ENCODE data around the gene PRKN.

The PRKN gene

DNA sequence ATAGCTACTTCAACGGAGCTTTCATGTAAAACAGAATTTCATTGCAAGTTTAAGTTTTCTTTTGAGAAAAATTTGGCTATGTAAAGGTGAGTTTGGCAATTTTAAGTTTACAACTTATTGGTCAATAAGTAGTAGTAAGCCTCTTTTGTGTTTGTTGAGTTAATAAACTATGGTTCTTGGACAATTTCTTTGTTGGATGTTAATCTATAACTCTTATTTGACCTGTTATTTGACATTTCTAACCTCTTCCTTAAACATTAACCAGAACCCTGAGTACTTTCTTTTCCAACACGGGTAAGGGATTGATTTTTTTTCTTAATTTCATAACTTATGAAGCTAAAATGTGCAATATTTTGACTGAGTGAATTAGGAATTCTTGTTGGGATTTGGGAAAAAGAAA, 354.4 kb downstream of the PRKN start:
- ATAC-seq (ENCODE audit: low read depth) (no peak), DNase-seq (ENCODE audit: low spot score) (no peak)
- Histone ChIP-seq H3K27ac (ENCODE audit: poor library complexity, severe bottlenecking) (no peak overlapping the region), H3K27me3 (ENCODE audit: insufficient read depth, poor library complexity, severe bottlenecking) (no peaks in the 10 kb centered on the region), H3K4me1 (ENCODE audit: insufficient read depth, poor library complexity, severe bottlenecking) (no peaks in the 10 kb centered on the region), H3K9me3 (ENCODE audit: severe bottlenecking) (no peaks in the 10 kb centered on the region), H3K4me3 (ENCODE audit: severe bottlenecking) (no peak overlapping the region), H3K36me3 (ENCODE audit: low read depth) (no peaks in the 10 kb centered on the region)
- TF ChIP-seq, protein P1, sequence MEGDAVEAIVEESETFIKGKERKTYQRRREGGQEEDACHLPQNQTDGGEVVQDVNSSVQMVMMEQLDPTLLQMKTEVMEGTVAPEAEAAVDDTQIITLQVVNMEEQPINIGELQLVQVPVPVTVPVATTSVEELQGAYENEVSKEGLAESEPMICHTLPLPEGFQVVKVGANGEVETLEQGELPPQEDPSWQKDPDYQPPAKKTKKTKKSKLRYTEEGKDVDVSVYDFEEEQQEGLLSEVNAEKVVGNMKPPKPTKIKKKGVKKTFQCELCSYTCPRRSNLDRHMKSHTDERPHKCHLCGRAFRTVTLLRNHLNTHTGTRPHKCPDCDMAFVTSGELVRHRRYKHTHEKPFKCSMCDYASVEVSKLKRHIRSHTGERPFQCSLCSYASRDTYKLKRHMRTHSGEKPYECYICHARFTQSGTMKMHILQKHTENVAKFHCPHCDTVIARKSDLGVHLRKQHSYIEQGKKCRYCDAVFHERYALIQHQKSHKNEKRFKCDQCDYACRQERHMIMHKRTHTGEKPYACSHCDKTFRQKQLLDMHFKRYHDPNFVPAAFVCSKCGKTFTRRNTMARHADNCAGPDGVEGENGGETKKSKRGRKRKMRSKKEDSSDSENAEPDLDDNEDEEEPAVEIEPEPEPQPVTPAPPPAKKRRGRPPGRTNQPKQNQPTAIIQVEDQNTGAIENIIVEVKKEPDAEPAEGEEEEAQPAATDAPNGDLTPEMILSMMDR (IDR thresholded peaks at IDR 0.05; ENCODE audit: poor library complexity, severe bottlenecking) = no peak

DNA sequence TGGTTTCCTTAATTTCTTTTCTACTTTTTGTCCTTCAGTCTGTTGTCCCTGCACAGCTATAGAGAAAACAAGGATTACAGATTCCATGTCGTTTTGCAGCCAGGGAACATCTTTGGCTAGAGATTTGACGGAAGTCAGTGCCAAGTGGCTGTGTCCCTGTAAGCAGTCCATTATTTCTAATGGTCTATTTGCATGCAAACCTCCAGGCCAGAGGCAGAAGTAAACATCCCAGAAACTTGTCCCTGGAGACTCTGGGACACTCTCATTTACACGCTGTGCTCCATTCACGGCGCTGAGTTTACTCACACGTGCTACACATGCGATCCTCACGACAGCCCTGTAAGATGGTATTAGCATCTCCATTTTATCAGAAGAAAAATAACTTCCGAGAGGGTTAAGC, 355.5 kb downstream of the PRKN start:
- TF ChIP-seq, protein P1 (IDR thresholded peaks at IDR 0.05; ENCODE audit: poor library complexity, severe bottlenecking) = no peak
- H3K4me1 ChIP-seq (ENCODE audit: insufficient read depth, poor library complexity, severe bottlenecking) = no peaks in the 10 kb centered on the region

DNA sequence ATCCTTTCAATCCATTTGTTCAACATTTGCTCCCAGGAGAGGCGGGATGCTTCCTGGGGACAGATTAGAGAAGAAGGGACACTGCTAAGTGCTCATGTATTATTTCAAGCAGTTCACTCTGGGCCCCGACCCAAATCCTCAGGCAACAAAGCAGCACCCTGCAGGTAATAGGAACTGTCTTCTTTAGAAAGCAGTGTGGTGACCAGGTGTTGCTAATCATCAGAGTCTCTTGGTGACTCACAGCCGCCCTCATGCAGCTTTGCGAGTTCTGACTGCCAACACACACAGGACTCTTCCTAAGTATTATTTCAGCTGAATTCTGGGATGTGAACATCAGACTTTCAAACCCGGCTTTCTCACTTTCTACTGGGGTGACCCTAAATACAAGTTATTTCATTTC, 356.4 kb downstream of the PRKN start:
- no peak for DNase-seq (ENCODE audit: low spot score)
- no peak for ATAC-seq (ENCODE audit: low read depth)
- H3K4me1 ChIP-seq (ENCODE audit: insufficient read depth, poor library complexity, severe bottlenecking) = no peaks in the 10 kb centered on the region
- H3K36me3 ChIP-seq (ENCODE audit: low read depth) = no peaks in the 10 kb centered on the region
- H3K27me3 ChIP-seq (ENCODE audit: insufficient read depth, poor library complexity, severe bottlenecking) = no peaks in the 10 kb centered on the region
- TF ChIP-seq, protein P1 (IDR thresholded peaks at IDR 0.05; ENCODE audit: poor library complexity, severe bottlenecking) = no peak
- H3K4me3 ChIP-seq (ENCODE audit: severe bottlenecking) = no peak overlapping the region
- H3K27ac ChIP-seq (ENCODE audit: poor library complexity, severe bottlenecking) = no peak overlapping the region
- H3K9me3 ChIP-seq (ENCODE audit: severe bottlenecking) = no peaks in the 10 kb centered on the region

More for the DNA sequence above, 355.5 kb downstream of the PRKN start:
- Histone ChIP-seq H3K27ac (ENCODE audit: poor library complexity, severe bottlenecking) (no peak overlapping the region), H3K36me3 (ENCODE audit: low read depth) (no peaks in the 10 kb centered on the region), H3K4me3 (ENCODE audit: severe bottlenecking) (no peak overlapping the region), H3K27me3 (ENCODE audit: insufficient read depth, poor library complexity, severe bottlenecking) (no peaks in the 10 kb centered on the region), H3K9me3 (ENCODE audit: severe bottlenecking) (no peaks in the 10 kb centered on the region)
- ATAC-seq (ENCODE audit: low read depth) (no peak), DNase-seq (ENCODE audit: low spot score) (no peak)

DNA sequence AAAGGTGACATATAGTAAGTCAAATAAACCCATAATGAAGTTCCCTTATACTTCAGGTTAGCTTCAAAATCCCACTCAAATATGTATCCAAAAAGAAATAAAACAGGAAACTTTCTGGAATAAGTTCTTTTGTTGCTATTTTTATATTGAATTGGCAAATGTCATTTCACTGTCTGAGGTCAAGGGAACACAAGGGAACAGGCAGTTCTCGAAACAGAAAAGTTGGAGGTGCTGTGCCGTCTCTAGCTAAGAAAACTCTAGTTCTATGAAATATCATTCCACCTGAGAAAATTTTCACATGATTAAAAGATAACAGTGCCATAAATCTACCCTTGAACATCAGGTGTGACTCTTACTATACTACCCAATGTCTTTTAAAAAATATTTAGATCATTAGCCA, 358.5 kb downstream of the PRKN start:
- TF ChIP-seq, protein P1 (IDR thresholded peaks at IDR 0.05; ENCODE audit: poor library complexity, severe bottlenecking) = no peak
- H3K4me1 ChIP-seq (ENCODE audit: insufficient read depth, poor library complexity, severe bottlenecking) = no peaks in the 10 kb centered on the region
- DNase-seq (ENCODE audit: low spot score) (no peak), ATAC-seq (ENCODE audit: low read depth) (no peak)
- H3K27ac ChIP-seq (ENCODE audit: poor library complexity, severe bottlenecking) = no peak overlapping the region
- no peaks in the 10 kb centered on the region for H3K27me3 ChIP-seq (ENCODE audit: insufficient read depth, poor library complexity, severe bottlenecking)
- no peaks in the 10 kb centered on the region for H3K9me3 ChIP-seq (ENCODE audit: severe bottlenecking)
- no peak overlapping the region for H3K4me3 ChIP-seq (ENCODE audit: severe bottlenecking)
- H3K36me3 ChIP-seq (ENCODE audit: low read depth) = no peaks in the 10 kb centered on the region

DNA sequence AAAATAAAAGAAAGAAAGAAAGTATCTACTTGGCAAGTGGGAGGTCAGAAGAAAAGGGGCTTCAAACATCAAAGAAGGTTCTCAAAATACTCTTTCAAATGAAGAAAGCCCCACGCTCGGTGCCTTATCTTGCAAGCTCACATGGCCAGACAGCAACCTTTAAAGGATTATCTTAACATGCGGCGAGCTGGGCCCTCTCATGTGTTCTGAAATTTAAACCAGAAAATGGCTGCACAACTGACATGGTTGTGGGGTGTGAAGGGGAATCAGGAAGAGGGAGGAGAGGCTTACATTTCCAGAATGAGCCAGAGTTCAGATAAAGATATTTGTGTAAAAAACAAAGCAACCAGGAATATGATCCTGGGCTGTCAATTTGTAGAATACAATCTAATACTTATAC, 363.1 kb downstream of the PRKN start:
- Histone ChIP-seq H3K27me3 (ENCODE audit: insufficient read depth, poor library complexity, severe bottlenecking) (no peaks in the 10 kb centered on the region), H3K4me3 (ENCODE audit: severe bottlenecking) (no peak overlapping the region), H3K27ac (ENCODE audit: poor library complexity, severe bottlenecking) (no peak overlapping the region), H3K36me3 (ENCODE audit: low read depth) (no peaks in the 10 kb centered on the region), H3K9me3 (ENCODE audit: severe bottlenecking) (no peaks in the 10 kb centered on the region), H3K4me1 (ENCODE audit: insufficient read depth, poor library complexity, severe bottlenecking) (no peaks in the 10 kb centered on the region)
- DNase-seq (ENCODE audit: low spot score) (no peak), ATAC-seq (ENCODE audit: low read depth) (no peak)
- TF ChIP-seq, protein P1 (IDR thresholded peaks at IDR 0.05; ENCODE audit: poor library complexity, severe bottlenecking) = no peak
